GM12873 (cell line): ENCODE data around the gene MDH1B.

Experiments used
- TF ChIP-seq, protein P1 (sequence below): IDR thresholded peaks from 2 replicates; pipeline ENCODE4 v1.5.1; 2012; ENCODE audit warnings: low read depth, mild to moderate bottlenecking, moderate library complexity, low read length, control low read depth; ENCODE audit not compliant: insufficient read depth; ENCODE audit errors: missing control alignments

MDH1B gene

DNA sequence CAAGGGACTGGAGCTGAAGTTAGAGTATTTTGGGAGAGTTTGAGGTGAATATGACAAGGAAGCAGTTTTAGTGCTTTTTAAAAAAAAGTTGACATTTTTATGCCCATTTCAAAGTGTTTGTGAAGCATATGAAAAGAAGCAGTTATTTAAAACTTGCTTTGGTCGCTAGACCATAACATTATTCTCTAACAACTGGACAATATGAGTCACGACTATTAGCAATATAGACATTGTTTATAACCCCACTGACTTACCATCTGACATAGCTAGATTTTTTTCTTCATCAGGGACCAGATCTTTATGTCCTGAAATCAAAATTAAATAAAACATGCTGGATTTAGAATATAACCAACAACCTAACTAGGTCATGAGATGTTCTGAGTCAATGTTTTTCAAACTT lies 24.3 kb downstream of the MDH1B start:
- TF ChIP-seq, protein P1, sequence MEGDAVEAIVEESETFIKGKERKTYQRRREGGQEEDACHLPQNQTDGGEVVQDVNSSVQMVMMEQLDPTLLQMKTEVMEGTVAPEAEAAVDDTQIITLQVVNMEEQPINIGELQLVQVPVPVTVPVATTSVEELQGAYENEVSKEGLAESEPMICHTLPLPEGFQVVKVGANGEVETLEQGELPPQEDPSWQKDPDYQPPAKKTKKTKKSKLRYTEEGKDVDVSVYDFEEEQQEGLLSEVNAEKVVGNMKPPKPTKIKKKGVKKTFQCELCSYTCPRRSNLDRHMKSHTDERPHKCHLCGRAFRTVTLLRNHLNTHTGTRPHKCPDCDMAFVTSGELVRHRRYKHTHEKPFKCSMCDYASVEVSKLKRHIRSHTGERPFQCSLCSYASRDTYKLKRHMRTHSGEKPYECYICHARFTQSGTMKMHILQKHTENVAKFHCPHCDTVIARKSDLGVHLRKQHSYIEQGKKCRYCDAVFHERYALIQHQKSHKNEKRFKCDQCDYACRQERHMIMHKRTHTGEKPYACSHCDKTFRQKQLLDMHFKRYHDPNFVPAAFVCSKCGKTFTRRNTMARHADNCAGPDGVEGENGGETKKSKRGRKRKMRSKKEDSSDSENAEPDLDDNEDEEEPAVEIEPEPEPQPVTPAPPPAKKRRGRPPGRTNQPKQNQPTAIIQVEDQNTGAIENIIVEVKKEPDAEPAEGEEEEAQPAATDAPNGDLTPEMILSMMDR = no peak

DNA sequence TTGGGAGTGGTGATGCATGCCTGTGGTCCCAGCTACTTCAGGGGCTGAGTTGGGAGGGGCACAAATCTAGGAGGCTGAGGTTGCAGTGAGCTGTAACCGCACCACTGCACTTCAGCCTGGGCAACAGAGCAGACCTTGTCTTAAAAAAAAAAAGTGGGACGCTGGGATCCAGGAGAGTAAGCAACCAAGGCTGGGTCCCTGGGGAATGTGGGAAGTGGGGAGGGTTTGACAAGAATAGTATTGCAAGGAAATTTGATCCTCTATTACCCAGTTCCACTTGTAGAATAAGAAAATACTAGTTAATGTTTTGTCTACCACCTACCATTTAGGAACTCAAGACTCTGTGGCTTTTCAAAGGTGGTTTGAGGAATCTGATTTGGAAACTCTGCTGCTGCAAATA lies 25.9 kb downstream of the MDH1B start:
- TF ChIP-seq, protein P1 = no peak

DNA sequence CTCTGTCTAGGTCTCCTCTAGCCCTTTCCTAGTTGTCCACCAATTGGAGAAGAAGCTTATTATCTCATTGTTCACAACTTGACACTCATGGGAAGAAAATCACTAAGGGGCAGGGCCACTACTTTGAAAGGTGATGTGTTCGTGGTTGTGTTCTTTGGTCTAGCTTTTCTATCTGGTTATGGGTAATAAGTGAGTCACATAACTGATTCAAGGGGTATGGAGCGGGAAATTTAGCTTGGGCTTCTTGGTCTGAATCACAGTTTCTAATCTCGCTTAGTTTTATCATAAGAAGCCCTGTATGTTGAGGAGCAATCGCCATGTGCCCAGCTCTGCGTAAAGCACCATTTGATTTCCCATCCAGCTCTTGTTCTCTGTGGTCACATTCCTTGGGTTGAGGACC lies 28.2 kb downstream of the MDH1B start:
- TF ChIP-seq, protein P1 = no peak

DNA sequence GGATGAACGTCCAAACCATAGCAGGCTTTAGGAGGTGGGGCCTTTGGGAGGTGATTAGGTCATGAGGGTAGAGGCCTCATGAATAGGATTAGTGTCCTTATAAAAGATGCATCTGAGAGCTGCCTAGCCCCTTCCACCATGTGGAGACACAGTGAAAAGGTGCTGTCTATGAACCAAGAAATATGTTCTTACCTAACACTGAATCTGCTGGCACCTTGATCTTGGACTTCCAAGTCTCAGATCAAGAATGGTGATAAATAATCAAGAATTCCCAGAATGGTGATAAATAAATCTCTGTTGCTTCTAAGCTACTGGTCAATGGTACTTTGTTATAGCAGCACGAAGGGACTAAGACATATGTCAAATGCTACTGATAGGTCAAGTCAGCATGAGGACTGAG lies 31.8 kb downstream of the MDH1B start:
- TF ChIP-seq, protein P1 = no peak

DNA sequence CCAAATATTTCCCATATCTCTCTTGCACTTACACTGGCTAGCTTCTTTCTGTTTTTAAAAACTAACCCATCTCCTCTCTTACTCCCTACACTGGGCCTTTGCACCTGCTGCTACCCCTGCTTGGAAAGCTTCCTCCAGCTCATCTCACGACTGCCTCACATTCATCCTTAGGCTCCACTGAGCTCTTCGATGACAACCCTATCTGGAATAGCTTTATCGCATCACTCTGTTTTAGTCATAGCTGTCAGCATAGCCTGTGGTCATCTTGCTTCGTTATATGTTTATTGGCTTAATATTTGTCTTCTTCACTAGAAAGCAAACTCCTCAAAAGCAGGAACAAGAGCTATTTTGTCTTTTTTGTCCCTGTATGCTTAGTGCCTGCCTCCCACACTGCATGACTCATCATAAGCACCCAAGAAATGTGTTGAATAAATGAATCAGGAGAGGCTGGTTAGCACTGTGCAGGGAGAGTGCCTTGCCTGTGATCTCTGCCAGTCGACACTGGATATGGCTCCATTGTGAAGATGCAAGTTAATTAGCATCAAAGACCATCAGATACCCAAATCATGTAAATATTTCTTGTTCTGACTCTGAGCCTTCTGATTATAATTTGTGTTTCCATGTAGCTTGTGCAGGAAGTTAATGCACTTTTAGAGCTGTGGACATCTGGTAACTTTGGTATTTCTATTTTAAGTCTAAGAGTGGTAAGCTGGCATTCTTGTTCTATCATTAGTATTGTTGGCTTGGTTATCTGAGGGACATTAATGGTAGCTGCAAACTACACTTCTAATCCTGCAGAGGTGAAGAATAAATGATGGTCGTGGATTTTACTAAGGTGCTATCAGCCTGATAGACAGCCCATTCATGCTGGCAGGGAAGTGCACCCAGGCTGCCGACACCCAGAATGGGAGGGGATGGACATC lies 36.6 kb downstream of the MDH1B start:
- TF ChIP-seq, protein P1 = no peak

DNA sequence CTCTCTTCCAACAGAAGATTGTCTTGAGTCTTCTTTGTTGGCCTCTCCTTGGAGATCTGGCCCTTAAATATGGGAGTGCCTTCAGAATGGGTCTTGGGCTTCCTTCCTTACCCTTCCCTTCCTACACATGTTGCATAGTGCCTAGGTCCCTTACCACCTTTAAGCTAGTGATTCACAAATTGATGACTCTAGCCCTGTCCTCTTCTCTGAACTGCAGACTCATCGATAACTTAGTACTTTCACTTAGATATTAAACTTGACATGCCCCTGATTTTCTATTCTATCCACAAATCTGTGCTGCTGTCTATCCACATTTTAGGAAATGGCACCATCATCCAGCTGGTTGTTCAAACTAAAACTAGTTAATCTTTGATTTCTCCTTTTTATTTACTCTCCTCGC lies 37.8 kb downstream of the MDH1B start:
- TF ChIP-seq, protein P1 = no peak

DNA sequence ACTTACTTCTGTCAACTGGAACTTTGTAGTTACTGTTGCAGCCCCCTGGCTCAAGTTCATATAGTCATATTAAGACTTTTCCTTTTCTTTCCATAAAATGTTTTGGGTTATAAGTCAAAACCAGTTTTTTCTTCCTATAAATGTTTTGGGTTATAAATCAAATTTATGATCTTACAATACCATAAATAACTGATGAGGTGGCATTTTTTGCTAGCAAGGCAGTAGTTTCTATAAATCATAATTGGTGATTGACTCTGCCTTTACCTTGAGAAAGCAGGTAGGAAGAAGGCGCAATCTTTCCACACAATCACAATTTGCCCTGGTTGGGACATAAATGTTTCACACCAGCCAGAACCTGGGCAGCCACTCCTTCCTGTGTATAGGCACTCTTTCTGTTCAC lies 41.8 kb downstream of the MDH1B start:
- TF ChIP-seq, protein P1 = no peak
